Loucy (cell line): ENCODE measurements around the gene SDHAF4.
"Not testable (repeated sequence)": the region's sequence is repeated elsewhere in the genome, so short reads cannot be mapped to it uniquely, and the experiment has no call there.

ENCODE experiments used
- H2AFZ ChIP-seq: fragments of 200-600 bp; sonication (generic); 2 replicates; pipeline ENCODE4 v1.6.0; 2016; ENCODE audit warnings: antibody characterized with exemption, mild to moderate bottlenecking, low read length, moderate library complexity
- H3F3A ChIP-seq: fragments of 200-600 bp; 2 replicates; pipeline ENCODE4 v1.6.0; 2016; ENCODE audit warnings: antibody characterized with exemption, low read depth, mild to moderate bottlenecking
- H3K27me3 ChIP-seq: fragments of 200-600 bp; sonication (generic); 2 replicates; pipeline ENCODE4 v1.6.1; 2014; ENCODE audit warnings: low read length, mild to moderate bottlenecking; ENCODE audit not compliant: insufficient read depth, poor library complexity, severe bottlenecking
- H3K36me3 ChIP-seq: fragments of 200-600 bp; sonication (generic); 2 replicates; pipeline ENCODE4 v1.6.1; 2016; ENCODE audit warnings: low read length; ENCODE audit not compliant: insufficient read depth
- H3K4me1 ChIP-seq: fragments of 200-600 bp; sonication (generic); 2 replicates; pipeline ENCODE4 v1.5.1; 2014; ENCODE audit warnings: low read length, mild to moderate bottlenecking; ENCODE audit not compliant: insufficient read depth, poor library complexity, severe bottlenecking
- H3K4me2 ChIP-seq: fragments of 200-600 bp; sonication (generic); 2 replicates; pipeline ENCODE4 v1.6.0; 2014; ENCODE audit warnings: antibody characterized with exemption, low read length, low read depth, mild to moderate bottlenecking; ENCODE audit not compliant: poor library complexity, severe bottlenecking
- H3K4me3 ChIP-seq: fragments of 200-600 bp; sonication (generic); 2 replicates; pipeline ENCODE4 v1.5.1; 2014; ENCODE audit warnings: low read length, mild to moderate bottlenecking, mixed read lengths; ENCODE audit not compliant: poor library complexity, severe bottlenecking
- H3K79me2 ChIP-seq: fragments of 200-600 bp; sonication (generic); 2 replicates; pipeline ENCODE4 v1.6.1; 2014; ENCODE audit warnings: low read length; ENCODE audit not compliant: insufficient read depth
- H3K9ac ChIP-seq: fragments of 200-600 bp; sonication (generic); 2 replicates; pipeline ENCODE4 v1.6.0; 2014; ENCODE audit warnings: mild to moderate bottlenecking, low read depth, low read length, moderate library complexity; ENCODE audit not compliant: poor library complexity, severe bottlenecking
- H3K9me2 ChIP-seq: fragments of 200-600 bp; sonication (generic); replicated peaks from 2 replicates; pipeline ENCODE4 v1.6.1; 2016; ENCODE audit warnings: low read depth, low read length, mixed read lengths
- H3K9me3 ChIP-seq: fragments of 200-600 bp; sonication (generic); 2 replicates; pipeline ENCODE4 v1.6.1; 2014; ENCODE audit warnings: mild to moderate bottlenecking, antibody characterized with exemption, low read length, low read depth; ENCODE audit not compliant: insufficient read depth
- H4K20me1 ChIP-seq: fragments of 200-600 bp; sonication (generic); 2 replicates; pipeline ENCODE4 v1.6.0; 2014; ENCODE audit warnings: antibody characterized with exemption, low read length, mild to moderate bottlenecking; ENCODE audit not compliant: insufficient read depth, poor library complexity, severe bottlenecking
- EZH2phosphoT487 ChIP-seq: fragments of 200-600 bp; IDR thresholded peaks from 2 replicates; pipeline ENCODE4 v1.6.1; 2018; ENCODE audit warnings: antibody characterized with exemption, mild to moderate bottlenecking, moderate library complexity, borderline replicate concordance
- TF ChIP-seq, protein P1 (sequence below): fragments of 200-600 bp; sonication (generic); conservative IDR thresholded peaks from 2 replicates; pipeline ENCODE4 v1.5.1; 2014; ENCODE audit warnings: mild to moderate bottlenecking, antibody characterized with exemption, low read length

The SDHAF4 gene

DNA sequence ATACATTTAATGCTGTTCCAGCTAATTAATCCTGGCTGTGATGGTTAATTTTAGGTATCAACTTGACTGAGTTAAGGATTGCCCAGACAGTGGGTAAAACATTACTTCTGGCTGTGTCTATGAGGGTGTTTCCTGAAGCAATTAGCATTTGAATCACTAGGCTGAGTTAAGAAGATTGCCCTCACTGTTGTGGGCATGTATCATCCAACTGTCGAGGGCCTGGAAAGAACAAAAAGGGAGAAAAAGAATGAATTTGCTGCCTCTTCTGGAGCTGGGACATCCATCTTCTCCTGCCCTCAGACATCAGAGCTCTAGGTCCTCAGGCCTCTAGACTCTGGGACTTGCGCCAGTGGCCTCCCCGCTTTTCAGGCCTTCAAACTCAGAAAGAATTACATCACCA is 34.3 kb downstream of the SDHAF4 start:
- H3K9me3 ChIP-seq, result no peaks in the 10 kb centered on the region
- H3K4me1 ChIP-seq, result no peaks in the 10 kb centered on the region
- no peaks in the 10 kb centered on the region for H3K9me2 ChIP-seq
- no peaks in the 10 kb centered on the region for H3K36me3 ChIP-seq
- H3K27me3 ChIP-seq, result no peaks in the 10 kb centered on the region
- no peak overlapping the region for H2AFZ ChIP-seq
- no peaks in the 10 kb centered on the region for H4K20me1 ChIP-seq
- H3F3A ChIP-seq, result no peaks in the 10 kb centered on the region
- TF ChIP-seq, protein P1, sequence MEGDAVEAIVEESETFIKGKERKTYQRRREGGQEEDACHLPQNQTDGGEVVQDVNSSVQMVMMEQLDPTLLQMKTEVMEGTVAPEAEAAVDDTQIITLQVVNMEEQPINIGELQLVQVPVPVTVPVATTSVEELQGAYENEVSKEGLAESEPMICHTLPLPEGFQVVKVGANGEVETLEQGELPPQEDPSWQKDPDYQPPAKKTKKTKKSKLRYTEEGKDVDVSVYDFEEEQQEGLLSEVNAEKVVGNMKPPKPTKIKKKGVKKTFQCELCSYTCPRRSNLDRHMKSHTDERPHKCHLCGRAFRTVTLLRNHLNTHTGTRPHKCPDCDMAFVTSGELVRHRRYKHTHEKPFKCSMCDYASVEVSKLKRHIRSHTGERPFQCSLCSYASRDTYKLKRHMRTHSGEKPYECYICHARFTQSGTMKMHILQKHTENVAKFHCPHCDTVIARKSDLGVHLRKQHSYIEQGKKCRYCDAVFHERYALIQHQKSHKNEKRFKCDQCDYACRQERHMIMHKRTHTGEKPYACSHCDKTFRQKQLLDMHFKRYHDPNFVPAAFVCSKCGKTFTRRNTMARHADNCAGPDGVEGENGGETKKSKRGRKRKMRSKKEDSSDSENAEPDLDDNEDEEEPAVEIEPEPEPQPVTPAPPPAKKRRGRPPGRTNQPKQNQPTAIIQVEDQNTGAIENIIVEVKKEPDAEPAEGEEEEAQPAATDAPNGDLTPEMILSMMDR, result no peak
- no peak for TF ChIP-seq EZH2phosphoT487
- no peak overlapping the region for H3K4me3 ChIP-seq
- H3K4me2 ChIP-seq, result no peak overlapping the region
- no peak overlapping the region for H3K9ac ChIP-seq
- no peaks in the 10 kb centered on the region for H3K79me2 ChIP-seq

DNA sequence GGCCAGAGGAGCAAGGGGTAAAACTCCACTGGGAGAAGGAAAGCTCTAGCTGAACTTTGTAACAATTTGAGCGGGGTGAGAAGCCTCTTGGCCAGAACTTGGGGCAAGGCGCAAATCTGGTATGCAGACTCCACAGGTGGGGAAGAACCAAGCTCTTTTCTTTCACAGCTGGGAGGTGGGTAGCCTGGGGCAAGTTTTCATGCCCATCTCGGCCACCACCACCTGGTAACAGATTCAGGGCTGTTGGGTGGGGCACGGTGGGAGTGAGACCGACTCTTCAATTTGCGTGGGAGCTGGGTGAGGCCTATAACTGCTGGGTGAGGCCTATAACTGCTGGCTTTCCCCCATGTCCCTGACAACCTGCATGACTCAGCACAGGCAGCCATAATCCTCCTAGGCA is 37.5 kb downstream of the SDHAF4 start:
- Histone ChIP-seq H3K9ac (no peak overlapping the region), H3K4me2 (no peak overlapping the region)

DNA sequence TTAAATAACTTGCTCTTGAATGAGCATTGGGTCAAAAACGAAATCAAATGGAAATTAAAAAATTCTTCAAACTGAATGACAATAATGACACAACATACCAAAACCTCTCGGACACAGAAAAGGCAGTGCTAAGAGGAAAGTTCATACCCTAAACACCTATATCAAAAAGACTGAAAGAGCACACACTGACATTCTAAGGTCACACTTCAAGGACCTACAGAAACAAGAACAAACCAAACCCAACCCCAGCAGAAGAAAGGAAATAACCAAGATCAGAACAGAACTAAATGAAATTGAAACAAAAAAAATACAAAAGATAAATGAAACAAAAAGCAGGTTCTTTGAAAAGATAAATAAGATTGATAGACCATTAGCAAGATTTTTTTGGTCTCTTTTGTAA is 40.6 kb downstream of the SDHAF4 start:
- H3K27me3 ChIP-seq, H3K9me3 ChIP-seq, H3K79me2 ChIP-seq, H3K4me1 ChIP-seq, H3K9ac ChIP-seq, H3K4me2 ChIP-seq, H3K4me3 ChIP-seq, H3K9me2 ChIP-seq, H2AFZ ChIP-seq, H3F3A ChIP-seq, H3K36me3 ChIP-seq, H4K20me1 ChIP-seq: not testable (repeated sequence)

More for the DNA sequence above, 37.5 kb downstream of the SDHAF4 start:
- TF ChIP-seq, protein P1, result no peak
- no peak for TF ChIP-seq EZH2phosphoT487
- H3F3A ChIP-seq, result no peaks in the 10 kb centered on the region
- H3K9me2 ChIP-seq, result no peaks in the 10 kb centered on the region
- H4K20me1 ChIP-seq, result no peaks in the 10 kb centered on the region
- H3K4me1 ChIP-seq, result no peaks in the 10 kb centered on the region
- no peak overlapping the region for H3K4me3 ChIP-seq
- H3K27me3 ChIP-seq, result no peaks in the 10 kb centered on the region
- H3K36me3 ChIP-seq, result no peaks in the 10 kb centered on the region
- no peaks in the 10 kb centered on the region for H3K9me3 ChIP-seq
- no peak overlapping the region for H2AFZ ChIP-seq
- H3K79me2 ChIP-seq, result no peaks in the 10 kb centered on the region

DNA sequence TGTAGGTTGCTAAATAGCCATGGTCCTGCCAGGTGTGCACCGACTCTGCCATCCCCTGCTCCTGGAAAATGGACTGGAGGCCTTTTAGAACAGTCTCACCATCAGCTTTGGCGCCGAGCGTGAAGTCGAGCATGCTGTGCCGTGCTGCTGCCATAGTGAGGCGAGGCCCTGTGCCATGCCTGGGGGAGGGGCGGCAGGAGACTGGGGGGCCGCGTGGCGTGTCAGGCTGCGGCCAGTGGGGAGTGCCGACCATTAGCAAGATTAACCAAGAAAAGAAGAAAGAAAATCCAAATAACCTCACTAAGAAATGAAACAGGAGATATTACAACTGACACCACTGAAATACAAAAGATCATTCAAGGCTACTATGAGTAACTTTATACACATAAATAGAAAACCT is 42.5 kb downstream of the SDHAF4 start:
- H3K9me3 ChIP-seq, H3K27me3 ChIP-seq, H3K4me2 ChIP-seq, H3K36me3 ChIP-seq, H3K4me3 ChIP-seq, H2AFZ ChIP-seq, H3F3A ChIP-seq, H3K4me1 ChIP-seq, H4K20me1 ChIP-seq, H3K79me2 ChIP-seq, H3K9ac ChIP-seq, H3K9me2 ChIP-seq: not testable (repeated sequence)
